Sigmoid colon (tissue), 4 donors: ENCODE data around the gene CD302.

ENCODE experiments used
- EP300 ChIP-seq, 4 donors: sonication (generic); formaldehyde crosslinking; IDR thresholded peaks; one replicate each; pipeline ENCODE4 v1.6.1; 2017; ENCODE audit warnings: antibody characterized with exemption in 4 of 4
- POLR2A ChIP-seq, 2 donors: fragments of 450-650 bp; IDR thresholded peaks; one replicate each; pipeline ENCODE4 v1.6.1; 2016; ENCODE audit warnings: antibody characterized with exemption in 2 of 2, mild to moderate bottlenecking in 2 of 2, moderate library complexity in 2 of 2
- POLR2AphosphoS5 ChIP-seq, 4 donors: sonication (generic); formaldehyde crosslinking; IDR thresholded peaks; one replicate each; pipeline ENCODE4 v1.6.1; 2017; ENCODE audit warnings: antibody characterized with exemption in 4 of 4
- TF ChIP-seq, protein P1 (sequence below), 4 experiments: fragments of 450-650 bp in 3 of 4; fragments of 200-600 bp in 1 of 4; IDR thresholded peaks; one replicate each; pipeline ENCODE4 v1.5.1; 2016 to 2019; ENCODE audit warnings: antibody characterized with exemption in 4 of 4, mild to moderate bottlenecking in 3 of 4, moderate library complexity in 2 of 4

DNA sequence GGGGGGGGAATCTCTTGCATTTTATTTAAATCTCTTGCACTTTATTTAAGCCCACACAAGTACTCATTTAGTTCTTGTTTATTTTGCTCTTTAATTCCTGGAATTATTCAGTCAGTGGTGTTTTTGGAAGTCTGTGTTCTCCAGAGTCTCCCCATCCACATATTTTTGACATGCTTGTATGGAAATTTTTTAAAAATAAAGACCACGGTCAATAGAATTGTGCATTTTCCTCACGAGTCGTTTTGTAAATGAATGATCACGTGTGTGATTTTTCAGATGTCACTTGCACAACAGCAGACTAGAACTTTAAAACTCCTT lies 824 bp downstream of the CD302 start:
- TF ChIP-seq, protein P1, sequence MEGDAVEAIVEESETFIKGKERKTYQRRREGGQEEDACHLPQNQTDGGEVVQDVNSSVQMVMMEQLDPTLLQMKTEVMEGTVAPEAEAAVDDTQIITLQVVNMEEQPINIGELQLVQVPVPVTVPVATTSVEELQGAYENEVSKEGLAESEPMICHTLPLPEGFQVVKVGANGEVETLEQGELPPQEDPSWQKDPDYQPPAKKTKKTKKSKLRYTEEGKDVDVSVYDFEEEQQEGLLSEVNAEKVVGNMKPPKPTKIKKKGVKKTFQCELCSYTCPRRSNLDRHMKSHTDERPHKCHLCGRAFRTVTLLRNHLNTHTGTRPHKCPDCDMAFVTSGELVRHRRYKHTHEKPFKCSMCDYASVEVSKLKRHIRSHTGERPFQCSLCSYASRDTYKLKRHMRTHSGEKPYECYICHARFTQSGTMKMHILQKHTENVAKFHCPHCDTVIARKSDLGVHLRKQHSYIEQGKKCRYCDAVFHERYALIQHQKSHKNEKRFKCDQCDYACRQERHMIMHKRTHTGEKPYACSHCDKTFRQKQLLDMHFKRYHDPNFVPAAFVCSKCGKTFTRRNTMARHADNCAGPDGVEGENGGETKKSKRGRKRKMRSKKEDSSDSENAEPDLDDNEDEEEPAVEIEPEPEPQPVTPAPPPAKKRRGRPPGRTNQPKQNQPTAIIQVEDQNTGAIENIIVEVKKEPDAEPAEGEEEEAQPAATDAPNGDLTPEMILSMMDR (IDR thresholded peaks at IDR 0.05), result no peak
- TF ChIP-seq POLR2AphosphoS5 (IDR thresholded peaks at IDR 0.05) (no peak), POLR2A (IDR thresholded peaks at IDR 0.05) (no peak), EP300 (IDR thresholded peaks at IDR 0.05) (no peak)
